NCI-H1092 (cell line): ENCODE data around the gene DTNA.
"Not testable (repeated sequence)": the region's sequence is repeated elsewhere in the genome, so short reads cannot be mapped to it uniquely, and the experiment has no call there.

ENCODE experiments used
- DNase-seq: peaks from one replicate; lab custom pipeline; 2025; lab: John Stamatoyannopoulos, UW

Gene DTNA

GRCh38 chr18:34725737-34726136, 15.6 kb downstream of the DTNA start:
- DNase-seq: not testable (repeated sequence)

- no peak for DNase-seq
These were observed 16.3 kb downstream of the DTNA start for GRCh38 chr18:34726286-34727004.

- no peak for DNase-seq
These were observed 19.2 kb downstream of the DTNA start for GRCh38 chr18:34729264-34729663.

GRCh38 chr18:34729740-34730355, 19.8 kb downstream of the DTNA start:
- no peak for DNase-seq

GRCh38 chr18:34730774-34731173, 20.7 kb downstream of the DTNA start:
- DNase-seq: no peak

GRCh38 chr18:34734056-34734455, 24.0 kb downstream of the DTNA start:
- DNase-seq: no peak

GRCh38 chr18:34734526-34734925, 24.4 kb downstream of the DTNA start:
- DNase-seq: not testable (repeated sequence)

- no peak for DNase-seq
These were observed 28.2 kb downstream of the DTNA start for GRCh38 chr18:34738175-34738894.

- DNase-seq: no peak
These were observed 30.0 kb downstream of the DTNA start for GRCh38 chr18:34740101-34740500.

GRCh38 chr18:34740724-34741123, 30.6 kb downstream of the DTNA start:
- no peak for DNase-seq

- DNase-seq: no peak
These were observed 31.3 kb downstream of the DTNA start for GRCh38 chr18:34741401-34741800.

- DNase-seq: no peak
These were observed 32.8 kb downstream of the DTNA start for GRCh38 chr18:34742891-34743341.

GRCh38 chr18:34744569-34744968, 34.5 kb downstream of the DTNA start:
- no peak for DNase-seq

GRCh38 chr18:34746614-34747013, 36.5 kb downstream of the DTNA start:
- DNase-seq: no peak

- DNase-seq: no peak
These were observed 39.6 kb downstream of the DTNA start for GRCh38 chr18:34749721-34750120.

- DNase-seq: no peak
These were observed 42.0 kb downstream of the DTNA start for GRCh38 chr18:34752056-34752455.

GRCh38 chr18:34754300-34754699, 44.2 kb downstream of the DTNA start:
- no peak for DNase-seq

GRCh38 chr18:34757666-34758065, 47.6 kb downstream of the DTNA start:
- DNase-seq: no peak

GRCh38 chr18:34758378-34758948, 48.4 kb downstream of the DTNA start:
- DNase-seq: no peak

- peak; percentile 20 for DNase-seq
These were observed 50.3 kb downstream of the DTNA start for GRCh38 chr18:34760444-34760843.

- no peak for DNase-seq
These were observed 54.4 kb downstream of the DTNA start for GRCh38 chr18:34764451-34764850.

GRCh38 chr18:34767601-34768027, 57.5 kb downstream of the DTNA start:
- no peak for DNase-seq

GRCh38 chr18:34771958-34772357, 61.9 kb downstream of the DTNA start:
- no peak for DNase-seq
